ENCODE measurements around the gene ZNF57. TPM values are rescaled to one million over a fixed set of nuclear protein-coding genes. Genes with fewer than 3 reads are reported as not detected.
A peak's percentile ranks its signal among the peaks of the same experiment; 100 is the strongest.
"Not testable (repeated sequence)": the region's sequence is repeated elsewhere in the genome, so short reads cannot be mapped to it uniquely, and the experiment has no call there.

ZNF57 gene
- total and polyA plus RNA-seq, 10 donors: 2.0 to 3.9 (median 2.8) TPM

DNA sequence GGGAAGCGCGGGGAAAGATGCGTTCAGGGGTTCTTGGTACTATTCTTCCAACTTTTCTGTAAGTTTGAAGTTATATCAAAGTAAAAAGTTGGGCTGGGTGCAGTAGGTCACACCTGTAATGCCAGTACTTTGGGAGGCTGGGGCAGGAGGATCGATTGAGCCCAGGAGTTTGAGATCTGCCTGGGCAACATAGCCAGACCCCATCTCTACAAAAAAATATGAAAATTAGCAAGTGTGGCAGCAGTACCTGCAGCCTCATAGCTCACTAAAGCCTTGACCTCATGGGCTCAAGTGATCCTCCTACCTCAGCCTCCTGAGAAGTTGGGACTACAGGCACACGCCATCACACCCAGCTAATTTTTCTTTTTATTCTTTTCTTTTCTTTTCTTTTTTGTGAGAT, 56.4 kb downstream of the ZNF57 start:
- TF ChIP-seq POLR2AphosphoS5 (IDR thresholded peaks at IDR 0.05): no peak
- TF ChIP-seq CTCF (IDR thresholded peaks at IDR 0.05 in 8 of 11, conservative IDR thresholded peaks at IDR 0.05 in 3 of 11): no peak
- no peak for TF ChIP-seq POLR2A (IDR thresholded peaks at IDR 0.05)
- Histone ChIP-seq H3K9me3 (no peaks in the 10 kb centered on the region), H3K36me3 (no peaks in the 10 kb centered on the region), H3K27ac (no peak overlapping the region), H3K27me3 (replicated peaks in 1 of 7) (no peaks in the 10 kb centered on the region), H3K4me1 (peaks cover 0 to 7% (median 4%) of the 10 kb centered on the region in 6 donors), H3K4me3 (no peak overlapping the region)
- WGBS, 5 donors: 92 to 95% (median 92%) methylated on average over 5 of the region's 5 CpGs
- intact Hi-C loops (cut with DNase I; ENCODE audit: low total_unique reads): loop anchor here (5.0 kb wide), 1 partner anchor 205 kb away; no protein-coding TSS in a partner anchor
- DNase-seq: no peak

DNA sequence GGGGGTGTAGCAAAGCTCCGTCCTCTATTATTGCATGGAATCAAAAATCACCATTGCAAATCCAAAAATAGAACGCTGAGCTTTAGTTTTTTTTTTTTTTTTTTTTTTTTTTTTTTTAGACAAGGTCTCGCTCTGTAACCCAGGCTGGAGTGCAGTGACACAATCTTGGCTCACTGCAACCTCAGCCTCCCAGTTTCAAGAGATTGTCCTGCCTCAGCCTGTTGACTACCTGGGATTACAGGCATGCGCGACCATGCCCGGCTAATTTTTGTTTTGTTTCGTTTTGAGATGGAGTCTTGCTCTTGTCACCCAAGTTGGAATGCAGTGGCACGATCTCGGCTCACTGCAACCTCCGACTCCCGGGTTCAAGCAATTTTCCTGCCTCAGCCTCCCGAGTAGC, 59.4 kb downstream of the ZNF57 start:
- 87 to 92% (median 90%) methylated on average over 12 of the region's 12 CpGs for WGBS, 5 donors
- DNase-seq: no peak
- Histone ChIP-seq H3K36me3 (no peaks in the 10 kb centered on the region), H3K4me1 (peaks cover 0 to 12% (median 7%) of the 10 kb centered on the region in 6 donors), H3K9me3 (no peaks in the 10 kb centered on the region), H3K4me3 (no peak overlapping the region), H3K27me3 (replicated peaks in 1 of 7) (no peaks in the 10 kb centered on the region), H3K27ac (no peak overlapping the region)
- TF ChIP-seq CTCF (IDR thresholded peaks at IDR 0.05 in 8 of 11, conservative IDR thresholded peaks at IDR 0.05 in 3 of 11): no peak
- TF ChIP-seq POLR2A (IDR thresholded peaks at IDR 0.05): no peak
- TF ChIP-seq POLR2AphosphoS5 (IDR thresholded peaks at IDR 0.05): no peak
- intact Hi-C loops (cut with DNase I; ENCODE audit: low total_unique reads): no loop called here

- intact Hi-C loops (cut with DNase I; ENCODE audit: low total_unique reads): no loop called here
- DNase-seq: no peak
- peak overlapping the region in 4 of 8 donors; percentile 10 to 40 (median 27) for H3K27ac ChIP-seq
- H3K4me3 ChIP-seq: peak overlapping the region in 1 of 8 donors; percentile 39
- 30 to 40% (median 36%) methylated on average over 17 of the region's 17 CpGs for WGBS, 5 donors
- no peaks in the 10 kb centered on the region for H3K27me3 ChIP-seq (replicated peaks in 1 of 7)
- H3K4me1 ChIP-seq: peaks cover 0 to 21% (median 14%) of the 10 kb centered on the region in 6 donors
- no peaks in the 10 kb centered on the region for H3K36me3 ChIP-seq
- TF ChIP-seq CTCF (IDR thresholded peaks at IDR 0.05 in 8 of 11, conservative IDR thresholded peaks at IDR 0.05 in 3 of 11) (peak; percentile 63 to 95 (median 77)), POLR2A (IDR thresholded peaks at IDR 0.05) (no peak)
- no peaks in the 10 kb centered on the region for H3K9me3 ChIP-seq
These were observed 61.4 kb downstream of the ZNF57 start for GRCh38 chr19:2962018-2962670.

GRCh38 chr19:2963122-2963521, 62.4 kb downstream of the ZNF57 start:
- 85 to 96% (median 89%) methylated on average over 5 of the region's 5 CpGs for WGBS, 5 donors
- peaks cover 0 to 26% (median 17%) of the 10 kb centered on the region in 6 donors for H3K4me1 ChIP-seq
- H3K36me3 ChIP-seq: no peaks in the 10 kb centered on the region
- peak overlapping the region in 1 of 8 donors; percentile 17 for H3K27ac ChIP-seq
- no peak for DNase-seq
- intact Hi-C loops (cut with DNase I; ENCODE audit: low total_unique reads): no loop called here
- no peak for TF ChIP-seq POLR2A (IDR thresholded peaks at IDR 0.05)
- TF ChIP-seq POLR2AphosphoS5 (IDR thresholded peaks at IDR 0.05): no peak
- no peak for TF ChIP-seq CTCF (IDR thresholded peaks at IDR 0.05 in 8 of 11, conservative IDR thresholded peaks at IDR 0.05 in 3 of 11)
- H3K27me3 ChIP-seq (replicated peaks in 1 of 7): no peaks in the 10 kb centered on the region
- H3K9me3 ChIP-seq: no peaks in the 10 kb centered on the region
- no peak overlapping the region for H3K4me3 ChIP-seq

- H3K36me3 ChIP-seq; H3K9me3 ChIP-seq; DNase-seq; H3K27me3 ChIP-seq (replicated peaks in 1 of 7); H3K4me3 ChIP-seq; H3K27ac ChIP-seq; intact Hi-C loops (cut with DNase I; ENCODE audit: low total_unique reads): not testable (repeated sequence)
- WGBS, 5 donors: 86 to 89% (median 87%) methylated on average over 12 of the region's 12 CpGs
- peaks cover 0 to 31% (median 22%) of the 10 kb centered on the region in 6 donors for H3K4me1 ChIP-seq
These were observed 62.9 kb downstream of the ZNF57 start for GRCh38 chr19:2963631-2964030.
